ENCODE results near the gene ANKLE2. TPM values are rescaled to one million over a fixed set of nuclear protein-coding genes. Genes with fewer than 3 reads are reported as not detected.

The ANKLE2 gene
- total and polyA plus RNA-seq, 2 of the 13 experiments (the other 11 are each of a cell fraction or from before 2014, with no cell fraction given) = 35.3 to 37.1 TPM

GRCh38 chr12:132710405-132711079, 51.1 kb downstream of the ANKLE2 start, which contains the start of gene PGAM5 (continued):
- TF ChIP-seq ZNF18 (CRISPR knock-in tag; IDR thresholded peaks at IDR 0.05; ENCODE audit: insufficient replicate concordance) (peak; percentile 43), ZNF264 (CRISPR knock-in tag; IDR thresholded peaks at IDR 0.05) (no peak), SP1 (IDR thresholded peaks at IDR 0.05) (no peak), SP1 (CRISPR knock-in tag; IDR thresholded peaks at IDR 0.05) (peak; percentile 64), KLF9 (CRISPR knock-in tag; IDR thresholded peaks at IDR 0.05; ENCODE audit: low read depth) (0 out of 2 replicates have a peak, but pooled peaks have one; percentile 81), AKAP8 (CRISPR knock-in tag; IDR thresholded peaks at IDR 0.05) (peak; percentile 79; the same call in 1 of the 2 replicates), ATAD3A (CRISPR knock-in tag; IDR thresholded peaks at IDR 0.05) (0 out of 2 replicates have a peak, but pooled peaks have one; percentile 23), ZNF343 (CRISPR knock-in tag; IDR thresholded peaks at IDR 0.05) (peak; percentile 73; the same call in 1 of the 2 replicates), THAP8 (CRISPR knock-in tag; IDR thresholded peaks at IDR 0.05; ENCODE audit: borderline replicate concordance) (0 out of 2 replicates have a peak, but pooled peaks have one; percentile 27), ZNF431 (CRISPR knock-in tag; IDR thresholded peaks at IDR 0.05; ENCODE audit: borderline replicate concordance, low read depth) (peak; percentile 71), STAT5B (CRISPR knock-in tag; IDR thresholded peaks at IDR 0.05) (0 out of 2 replicates have a peak, but pooled peaks have one; percentile 64), MBNL3 (CRISPR knock-in tag; conservative IDR thresholded peaks at IDR 0.05) (no peak), ZFP36L1 (CRISPR knock-in tag; IDR thresholded peaks at IDR 0.05) (peak; percentile 77; the same call in 1 of the 2 replicates), KDM2A (CRISPR knock-in tag; IDR thresholded peaks at IDR 0.05; ENCODE audit: borderline replicate concordance, low read depth) (peak; percentile 97), ZNF460 (CRISPR knock-in tag; IDR thresholded peaks at IDR 0.05; ENCODE audit: borderline replicate concordance) (peak; percentile 29; the same call in 1 of the 2 replicates), ZNF569 (CRISPR knock-in tag; IDR thresholded peaks at IDR 0.05; ENCODE audit: borderline replicate concordance) (no peak), ZNF20 (CRISPR knock-in tag; IDR thresholded peaks at IDR 0.05) (no peak), HNRNPK (IDR thresholded peaks at IDR 0.05; ENCODE audit: low read depth, low read length, poor library complexity, severe bottlenecking) (peak; percentile 46), KDM3A (CRISPR knock-in tag; IDR thresholded peaks at IDR 0.05; ENCODE audit: low read depth) (peak; percentile 82), HNF4A (CRISPR knock-in tag; IDR thresholded peaks at IDR 0.05) (0 out of 2 replicates have a peak, but pooled peaks have one; percentile 16), ZNF572 (CRISPR knock-in tag; IDR thresholded peaks at IDR 0.05) (0 out of 2 replicates have a peak, but pooled peaks have one; percentile 20), POLR2G (IDR thresholded peaks at IDR 0.05; ENCODE audit: low read depth, low read length) (peak; percentile 85), FOXP1 (IDR thresholded peaks at IDR 0.05) (no peak), FOXP1 (CRISPR knock-in tag; IDR thresholded peaks at IDR 0.05) (no peak), MLXIP (CRISPR knock-in tag; IDR thresholded peaks at IDR 0.05; ENCODE audit: borderline replicate concordance) (no peak), NFATC3 (CRISPR knock-in tag; IDR thresholded peaks at IDR 0.05) (no peak), REXO4 (CRISPR knock-in tag; IDR thresholded peaks at IDR 0.05; ENCODE audit: borderline replicate concordance) (peak; percentile 61; the same call in 1 of the 2 replicates)
